ENCODE measurements around the gene KL.

DNA sequence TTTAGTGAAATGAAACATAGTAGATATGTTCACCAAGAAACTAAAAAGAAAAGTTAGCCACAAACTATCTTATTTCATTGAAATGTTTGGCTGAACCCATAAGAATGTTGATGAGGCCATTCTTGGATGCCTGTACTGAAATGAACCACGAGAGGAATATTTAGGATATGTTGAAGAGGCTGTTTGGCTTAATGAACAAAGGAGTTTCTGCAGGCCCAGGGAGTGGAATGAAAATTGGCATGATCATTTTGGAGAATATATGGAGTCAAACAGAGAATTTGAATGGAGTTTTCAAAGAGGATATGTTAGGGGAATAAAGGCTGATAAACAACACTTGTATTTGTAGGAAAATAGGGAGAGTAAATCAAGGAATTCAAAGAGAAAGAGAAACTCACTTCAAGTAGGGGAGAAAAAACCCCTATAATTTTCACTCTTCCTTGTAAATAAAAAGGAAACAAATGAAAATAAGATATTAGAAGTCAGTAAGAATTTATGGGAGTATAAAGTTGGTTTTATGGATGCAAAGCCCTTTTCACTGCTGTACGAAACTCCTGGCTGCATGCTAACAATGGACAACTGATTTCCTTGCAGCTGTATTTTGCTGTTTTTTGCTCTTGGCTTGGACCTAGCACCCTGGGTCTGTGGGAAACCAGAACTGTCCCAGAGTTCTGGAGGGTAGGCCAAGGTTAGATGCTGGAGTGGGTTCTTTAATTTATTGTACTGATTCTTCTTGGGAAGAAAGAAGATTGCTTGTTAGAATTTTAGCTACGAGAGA lies 36.5 kb downstream of the KL start:
- TF ChIP-seq, protein P1, sequence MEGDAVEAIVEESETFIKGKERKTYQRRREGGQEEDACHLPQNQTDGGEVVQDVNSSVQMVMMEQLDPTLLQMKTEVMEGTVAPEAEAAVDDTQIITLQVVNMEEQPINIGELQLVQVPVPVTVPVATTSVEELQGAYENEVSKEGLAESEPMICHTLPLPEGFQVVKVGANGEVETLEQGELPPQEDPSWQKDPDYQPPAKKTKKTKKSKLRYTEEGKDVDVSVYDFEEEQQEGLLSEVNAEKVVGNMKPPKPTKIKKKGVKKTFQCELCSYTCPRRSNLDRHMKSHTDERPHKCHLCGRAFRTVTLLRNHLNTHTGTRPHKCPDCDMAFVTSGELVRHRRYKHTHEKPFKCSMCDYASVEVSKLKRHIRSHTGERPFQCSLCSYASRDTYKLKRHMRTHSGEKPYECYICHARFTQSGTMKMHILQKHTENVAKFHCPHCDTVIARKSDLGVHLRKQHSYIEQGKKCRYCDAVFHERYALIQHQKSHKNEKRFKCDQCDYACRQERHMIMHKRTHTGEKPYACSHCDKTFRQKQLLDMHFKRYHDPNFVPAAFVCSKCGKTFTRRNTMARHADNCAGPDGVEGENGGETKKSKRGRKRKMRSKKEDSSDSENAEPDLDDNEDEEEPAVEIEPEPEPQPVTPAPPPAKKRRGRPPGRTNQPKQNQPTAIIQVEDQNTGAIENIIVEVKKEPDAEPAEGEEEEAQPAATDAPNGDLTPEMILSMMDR (IDR thresholded peaks at IDR 0.05; ENCODE audit: borderline replicate concordance, extremely low read depth, low read length, poor library complexity, severe bottlenecking), result no peak
- no peak for TF ChIP-seq EZH2 (IDR thresholded peaks at IDR 0.05; ENCODE audit: borderline replicate concordance, low read depth, low read length, severe bottlenecking)
